ENCODE measurements around the gene CDH4.
A peak's percentile ranks its signal among the peaks of the same experiment; 100 is the strongest.

CDH4 gene

DNA sequence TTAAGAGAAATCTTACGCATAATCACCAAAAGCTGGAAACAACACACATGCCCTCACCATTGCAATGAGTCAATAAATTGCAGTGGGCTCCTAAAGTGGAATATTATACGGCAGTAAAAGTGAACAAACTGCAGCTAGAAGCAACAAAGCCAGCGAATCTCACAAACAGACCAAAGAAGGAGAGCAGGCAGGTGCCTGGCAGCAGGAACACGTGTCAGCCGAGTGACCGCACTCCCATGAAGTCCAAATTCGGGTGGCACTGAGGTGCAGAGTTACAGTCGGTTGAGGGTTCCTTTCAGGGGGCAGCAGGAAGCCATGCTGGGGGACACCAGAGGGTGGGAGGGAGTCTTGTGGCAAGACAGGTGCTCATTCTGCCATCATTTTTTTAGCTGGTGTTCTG is 500.5 kb downstream of the CDH4 start:
- no peaks in the 10 kb centered on the region for H3K36me3 ChIP-seq (ENCODE audit: control insufficient read depth, insufficient read depth, low read length)
- no peaks in the 10 kb centered on the region for H3K27me3 ChIP-seq (ENCODE audit: control insufficient read depth, insufficient read depth, low read length)
- H3K9me3 ChIP-seq (ENCODE audit: control insufficient read depth, insufficient read depth, low read length) = 0 out of 2 replicates have a peak, but pooled peaks cover 6% of the 10 kb centered on the region
- H3K9ac ChIP-seq (ENCODE audit: low read depth, low read length) = no peak overlapping the region
- H3K27ac ChIP-seq (ENCODE audit: low read depth, low read length) = peak overlapping the region; percentile 42
- H3K4me1 ChIP-seq (ENCODE audit: control insufficient read depth, insufficient read depth, low read length) = peaks cover 11% of the 10 kb centered on the region; the same call in 1 of the 2 replicates
- H3K4me3 ChIP-seq (ENCODE audit: low read depth, low read length) = no peak overlapping the region

DNA sequence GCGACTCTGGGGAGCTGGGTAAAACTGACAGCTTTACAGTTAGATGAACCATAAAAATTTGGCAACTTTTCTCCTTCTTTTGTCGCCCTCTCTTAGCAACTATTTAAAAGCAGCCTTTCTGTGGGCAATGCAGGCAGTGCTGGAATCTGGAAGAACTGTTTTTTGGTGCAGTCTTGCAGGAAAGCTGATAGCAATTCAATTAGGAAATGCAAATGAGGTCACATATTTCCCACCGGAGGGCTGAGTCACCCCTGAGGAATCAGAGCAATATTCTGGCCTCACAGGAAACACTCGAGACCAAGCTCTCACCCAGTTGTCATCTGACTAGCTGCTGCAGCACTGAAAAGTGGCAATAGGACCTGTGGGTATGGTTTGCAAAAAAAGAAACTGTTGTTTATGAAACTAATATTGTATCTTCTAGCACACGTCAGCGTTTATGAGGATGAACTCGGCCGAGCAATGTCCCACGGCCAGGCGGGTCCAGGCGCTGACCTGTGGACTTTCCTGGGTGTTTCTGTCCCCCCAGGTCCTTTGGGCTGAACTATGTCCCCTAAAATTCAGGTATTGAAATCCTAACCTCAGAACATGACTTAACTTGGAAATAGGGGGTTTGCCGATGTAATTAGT is 501.4 kb downstream of the CDH4 start:
- H3K36me3 ChIP-seq (ENCODE audit: control insufficient read depth, insufficient read depth, low read length) = no peaks in the 10 kb centered on the region
- H3K27ac ChIP-seq (ENCODE audit: low read depth, low read length) = peak overlapping the region; percentile 42
- H3K27me3 ChIP-seq (ENCODE audit: control insufficient read depth, insufficient read depth, low read length) = no peaks in the 10 kb centered on the region
- peaks cover 11% of the 10 kb centered on the region; the same call in 1 of the 2 replicates for H3K4me1 ChIP-seq (ENCODE audit: control insufficient read depth, insufficient read depth, low read length)
- no peak overlapping the region for H3K9ac ChIP-seq (ENCODE audit: low read depth, low read length)
- H3K9me3 ChIP-seq (ENCODE audit: control insufficient read depth, insufficient read depth, low read length) = 0 out of 2 replicates have a peak, but pooled peaks cover 6% of the 10 kb centered on the region
- H3K4me3 ChIP-seq (ENCODE audit: low read depth, low read length) = no peak overlapping the region

GRCh38 chr20:61753987-61754956 is 502.2 kb downstream of the CDH4 start:
- Histone ChIP-seq H3K27ac (ENCODE audit: low read depth, low read length) (no peak overlapping the region), H3K4me3 (ENCODE audit: low read depth, low read length) (no peak overlapping the region), H3K9me3 (ENCODE audit: control insufficient read depth, insufficient read depth, low read length) (0 out of 2 replicates have a peak, but pooled peaks cover 6% of the 10 kb centered on the region), H3K9ac (ENCODE audit: low read depth, low read length) (no peak overlapping the region), H3K36me3 (ENCODE audit: control insufficient read depth, insufficient read depth, low read length) (no peaks in the 10 kb centered on the region), H3K4me1 (ENCODE audit: control insufficient read depth, insufficient read depth, low read length) (peaks cover 11% of the 10 kb centered on the region; the same call in 1 of the 2 replicates), H3K27me3 (ENCODE audit: control insufficient read depth, insufficient read depth, low read length) (no peaks in the 10 kb centered on the region)

DNA sequence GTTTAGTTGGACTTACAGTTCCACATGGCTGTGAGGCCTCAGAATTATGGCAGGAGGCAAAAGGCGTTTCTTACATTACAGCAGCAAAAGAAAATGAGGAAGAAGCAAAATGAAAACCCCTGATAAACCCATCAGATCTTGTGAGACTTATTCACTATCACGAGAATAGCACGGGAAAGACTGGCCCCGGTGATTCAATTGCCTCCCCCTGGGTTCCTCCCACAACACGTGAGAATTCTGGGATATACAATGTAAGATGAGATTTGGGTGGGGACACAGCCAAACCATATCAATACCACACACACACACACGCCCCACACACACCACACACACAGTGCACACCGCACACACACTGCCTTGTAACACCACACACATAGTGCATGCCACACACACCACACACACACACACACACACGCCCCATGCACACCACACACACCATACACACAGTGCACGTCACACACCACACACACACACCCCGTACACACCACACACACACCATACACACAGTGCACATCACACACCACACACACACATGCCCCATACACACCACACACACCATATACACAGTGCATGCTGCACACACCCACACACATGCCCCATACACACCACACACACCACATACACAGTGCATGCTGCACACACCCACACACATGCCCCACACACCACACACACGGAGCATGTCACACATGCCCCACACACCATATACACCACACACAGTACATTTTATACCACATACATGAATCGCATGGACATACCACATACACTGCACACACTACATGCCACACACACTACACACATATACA is 503.1 kb downstream of the CDH4 start:
- Histone ChIP-seq H3K9ac (ENCODE audit: low read depth, low read length) (no peak overlapping the region), H3K9me3 (ENCODE audit: control insufficient read depth, insufficient read depth, low read length) (0 out of 2 replicates have a peak, but pooled peaks cover 4% of the 10 kb centered on the region), H3K4me1 (ENCODE audit: control insufficient read depth, insufficient read depth, low read length) (peaks cover 11% of the 10 kb centered on the region; the same call in 1 of the 2 replicates), H3K4me3 (ENCODE audit: low read depth, low read length) (no peak overlapping the region), H3K27me3 (ENCODE audit: control insufficient read depth, insufficient read depth, low read length) (no peaks in the 10 kb centered on the region), H3K36me3 (ENCODE audit: control insufficient read depth, insufficient read depth, low read length) (no peaks in the 10 kb centered on the region), H3K27ac (ENCODE audit: low read depth, low read length) (no peak overlapping the region)

- no peaks in the 10 kb centered on the region for H3K36me3 ChIP-seq (ENCODE audit: control insufficient read depth, insufficient read depth, low read length)
- H3K9ac ChIP-seq (ENCODE audit: low read depth, low read length) = no peak overlapping the region
- peaks cover 11% of the 10 kb centered on the region; the same call in 1 of the 2 replicates for H3K4me1 ChIP-seq (ENCODE audit: control insufficient read depth, insufficient read depth, low read length)
- no peaks in the 10 kb centered on the region for H3K27me3 ChIP-seq (ENCODE audit: control insufficient read depth, insufficient read depth, low read length)
- H3K9me3 ChIP-seq (ENCODE audit: control insufficient read depth, insufficient read depth, low read length) = no peaks in the 10 kb centered on the region
- H3K4me3 ChIP-seq (ENCODE audit: low read depth, low read length) = no peak overlapping the region
- H3K27ac ChIP-seq (ENCODE audit: low read depth, low read length) = no peak overlapping the region
These were observed 504.1 kb downstream of the CDH4 start for GRCh38 chr20:61755971-61756845.

DNA sequence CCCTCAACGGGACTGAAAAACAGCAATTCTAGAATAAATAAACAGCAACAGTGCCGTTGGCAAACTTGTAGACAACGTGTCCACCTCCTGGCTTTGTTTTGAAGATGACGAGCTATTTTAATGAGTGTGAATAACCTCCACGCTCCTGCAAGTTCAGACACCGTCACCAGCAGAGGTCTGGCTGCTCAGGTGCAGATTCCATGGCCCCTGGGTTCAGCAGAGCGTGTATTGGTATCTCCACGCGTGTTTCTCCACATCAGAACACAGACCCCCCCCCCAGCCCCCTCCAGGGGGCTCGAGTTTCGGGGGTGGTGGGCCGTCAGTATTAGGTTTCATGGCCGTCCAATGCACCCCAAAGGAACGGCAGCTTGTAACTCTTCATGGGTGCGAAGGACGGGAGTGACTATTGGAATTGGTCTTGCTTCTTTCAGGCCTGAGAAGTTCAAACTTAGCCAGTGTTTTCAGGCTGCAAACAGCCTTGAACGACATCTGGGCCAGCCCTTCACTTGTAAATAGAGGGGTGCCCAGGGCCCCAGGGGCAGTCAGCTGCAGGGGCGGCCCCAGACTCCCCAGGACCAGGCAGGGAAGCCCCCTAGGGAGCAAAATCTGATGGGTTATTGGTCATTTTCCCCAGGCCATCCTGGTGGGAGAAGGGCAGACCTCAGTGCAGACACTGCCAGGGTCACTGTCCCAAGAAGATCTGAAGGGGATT is 505.1 kb downstream of the CDH4 start:
- Histone ChIP-seq H3K9me3 (ENCODE audit: control insufficient read depth, insufficient read depth, low read length) (no peaks in the 10 kb centered on the region), H3K27ac (ENCODE audit: low read depth, low read length) (no peak overlapping the region), H3K36me3 (ENCODE audit: control insufficient read depth, insufficient read depth, low read length) (no peaks in the 10 kb centered on the region), H3K4me1 (ENCODE audit: control insufficient read depth, insufficient read depth, low read length) (peaks cover 11% of the 10 kb centered on the region; the same call in 1 of the 2 replicates), H3K9ac (ENCODE audit: low read depth, low read length) (no peak overlapping the region), H3K27me3 (ENCODE audit: control insufficient read depth, insufficient read depth, low read length) (no peaks in the 10 kb centered on the region), H3K4me3 (ENCODE audit: low read depth, low read length) (no peak overlapping the region)

GRCh38 chr20:61757678-61758563 is 505.9 kb downstream of the CDH4 start:
- Histone ChIP-seq H3K36me3 (ENCODE audit: control insufficient read depth, insufficient read depth, low read length) (no peaks in the 10 kb centered on the region), H3K9ac (ENCODE audit: low read depth, low read length) (no peak overlapping the region), H3K27ac (ENCODE audit: low read depth, low read length) (no peak overlapping the region), H3K9me3 (ENCODE audit: control insufficient read depth, insufficient read depth, low read length) (no peaks in the 10 kb centered on the region), H3K4me1 (ENCODE audit: control insufficient read depth, insufficient read depth, low read length) (peaks cover 11% of the 10 kb centered on the region; the same call in 1 of the 2 replicates), H3K27me3 (ENCODE audit: control insufficient read depth, insufficient read depth, low read length) (no peaks in the 10 kb centered on the region), H3K4me3 (ENCODE audit: low read depth, low read length) (no peak overlapping the region)

DNA sequence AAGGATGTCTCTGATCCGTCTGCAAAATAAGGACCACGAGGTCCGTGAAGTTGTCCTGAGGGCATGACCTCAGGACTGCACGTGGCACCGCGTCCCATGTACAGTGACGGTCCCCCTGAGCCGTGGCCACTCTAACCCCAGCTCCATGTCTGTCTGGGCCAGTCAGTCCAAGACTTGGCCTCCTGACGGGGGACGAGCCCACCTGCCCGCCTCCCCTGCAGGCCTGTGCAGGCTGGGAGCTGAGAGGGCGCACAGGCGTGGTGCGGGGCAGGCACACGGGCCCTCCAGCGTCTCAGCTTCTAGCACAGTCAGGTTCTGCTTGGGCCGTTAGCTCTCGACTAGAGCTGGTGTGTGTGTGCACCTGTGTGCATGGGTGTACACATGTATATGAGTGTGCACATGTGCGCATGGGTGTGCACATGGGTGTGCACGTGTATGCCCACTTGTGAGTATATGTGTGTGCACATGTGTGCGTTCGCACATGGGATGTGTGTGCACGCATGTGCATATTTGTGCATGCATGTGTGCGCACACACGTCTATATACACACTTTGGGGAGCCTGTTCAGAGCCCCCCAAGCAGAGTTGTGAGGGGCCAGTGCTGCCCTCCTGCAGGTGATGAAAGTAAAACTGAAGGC is 506.6 kb downstream of the CDH4 start:
- Histone ChIP-seq H3K9me3 (ENCODE audit: control insufficient read depth, insufficient read depth, low read length) (no peaks in the 10 kb centered on the region), H3K36me3 (ENCODE audit: control insufficient read depth, insufficient read depth, low read length) (no peaks in the 10 kb centered on the region), H3K4me1 (ENCODE audit: control insufficient read depth, insufficient read depth, low read length) (peaks cover 8% of the 10 kb centered on the region; the same call in 1 of the 2 replicates), H3K4me3 (ENCODE audit: low read depth, low read length) (no peak overlapping the region), H3K27ac (ENCODE audit: low read depth, low read length) (no peak overlapping the region), H3K9ac (ENCODE audit: low read depth, low read length) (no peak overlapping the region), H3K27me3 (ENCODE audit: control insufficient read depth, insufficient read depth, low read length) (no peaks in the 10 kb centered on the region)
